PC-3 (cell line): ENCODE results near the gene SLC26A1. TPM values are rescaled to one million over a fixed set of nuclear protein-coding genes. Genes with fewer than 3 reads are reported as not detected.

Source experiments
- ATAC-seq: fragments of 200-7000 bp; cut with Tn5 transposase; 2 replicates; pipeline ENCODE4 v1.9.1; 2020; ENCODE audit warnings: mild to moderate bottlenecking, moderate library complexity
- BruUV-seq: library from RNA; stranded (reverse); fragments of 400-500 nt; replicated peaks from 2 replicates; lab custom pipeline; 2021; lab: Mats Ljungman, UMichigan
- CTCF ChIA-PET: fragments of 300-600 bp; sonication (Branson Sonifier 250); formaldehyde crosslinking; loops from one replicate; lab custom pipeline; 2022; ENCODE audit warnings: antibody characterized with exemption; lab: Charles Lee
- POLR2A ChIA-PET: fragments of 300-600 bp; sonication (Branson Sonifier 250); formaldehyde crosslinking; loops from one replicate; lab custom pipeline; 2022; ENCODE audit warnings: antibody characterized with exemption; ENCODE audit not compliant: unreplicated experiment; lab: Charles Lee
- DNase-seq: peaks from one replicate; pipeline ENCODE4 v3.0.0-alpha.2; 2015
- H2AFZ ChIP-seq: fragments of 300-600 bp; sonication (generic); 2 replicates; pipeline ENCODE4 v1.6.0; 2016; ENCODE audit warnings: antibody characterized with exemption, low read length
- H3F3A ChIP-seq: fragments of 300-600 bp; sonication (generic); one replicate; pipeline ENCODE4 v1.6.0; 2017; ENCODE audit warnings: antibody characterized with exemption, low read length, control low read depth, mild to moderate bottlenecking; ENCODE audit not compliant: unreplicated experiment
- H3K27ac ChIP-seq: fragments of 300-600 bp; sonication (generic); 2 replicates; pipeline ENCODE4 v1.5.1; 2016; ENCODE audit warnings: mild to moderate bottlenecking, low read length
- H3K27me3 ChIP-seq: fragments of 300-600 bp; sonication (generic); 2 replicates; pipeline ENCODE4 v1.6.1; 2016; ENCODE audit warnings: low read length, mixed read lengths
- H3K36me3 ChIP-seq: fragments of 300-600 bp; sonication (generic); 2 replicates; pipeline ENCODE4 v1.6.1; 2016; ENCODE audit warnings: low read depth, mixed run types, low read length, mixed read lengths
- H3K4me1 ChIP-seq: fragments of 300-600 bp; sonication (generic); 2 replicates; pipeline ENCODE4 v1.5.1; 2016; ENCODE audit warnings: low read length; ENCODE audit not compliant: insufficient read depth
- H3K4me2 ChIP-seq: fragments of 300-600 bp; sonication (generic); 2 replicates; pipeline ENCODE4 v1.6.0; 2016; ENCODE audit warnings: low read length
- H3K4me3 ChIP-seq: fragments of 300-600 bp; sonication (generic); 2 replicates; pipeline ENCODE4 v1.5.1; 2016; ENCODE audit warnings: mild to moderate bottlenecking, low read length, mixed read lengths
- H3K79me2 ChIP-seq: fragments of 300-600 bp; sonication (generic); 2 replicates; pipeline ENCODE4 v1.6.1; 2017; ENCODE audit warnings: low read length, mixed read lengths
- H3K9ac ChIP-seq: fragments of 300-600 bp; sonication (generic); 2 replicates; pipeline ENCODE4 v1.6.0; 2016; ENCODE audit warnings: mild to moderate bottlenecking, low read length
- H3K9me2 ChIP-seq: fragments of 300-600 bp; sonication (generic); replicated peaks from 2 replicates; pipeline ENCODE4 v1.6.1; 2016; ENCODE audit warnings: mixed run types, low read length, mixed read lengths
- H3K9me3 ChIP-seq: fragments of 300-600 bp; sonication (generic); 2 replicates; pipeline ENCODE4 v1.6.1; 2016; ENCODE audit warnings: low read length, mixed read lengths
- H4K20me1 ChIP-seq: fragments of 300-600 bp; sonication (generic); 2 replicates; pipeline ENCODE4 v1.6.1; 2016; ENCODE audit warnings: low read length, mixed read lengths
- CTCF ChIP-seq: fragments of 300-600 bp; sonication (generic); conservative IDR thresholded peaks from 2 replicates; pipeline ENCODE4 v1.5.1; 2017; ENCODE audit warnings: antibody characterized with exemption, low read depth, mild to moderate bottlenecking, low read length
- EZH2 ChIP-seq: fragments of 300-600 bp; sonication (generic); IDR thresholded peaks from one replicate; pipeline ENCODE4 v1.6.1; 2017; ENCODE audit warnings: antibody characterized with exemption, mild to moderate bottlenecking, low read length; ENCODE audit not compliant: unreplicated experiment
- EZH2phosphoT487 ChIP-seq: fragments of 300-600 bp; sonication (generic); IDR thresholded peaks from 2 replicates; pipeline ENCODE4 v1.6.1; 2018; ENCODE audit warnings: mild to moderate bottlenecking, antibody characterized with exemption, low read length, borderline replicate concordance
- intact Hi-C: fragments of 100-400 bp; cut with micrococcal nuclease; formaldehyde crosslinking; loops from 2 replicates; pipeline ENCODE4 v1.9.0; 2023
- total RNA-seq: library from RNA; depleted of rRNA; stranded (reverse); fragments of >200 nt; gene quantifications from 2 replicates; pipeline ENCODE4 v1.2.3, GENCODE V29; 2014

Gene SLC26A1
- total RNA-seq, 1 experiment from 2014 or later = not detected

DNA sequence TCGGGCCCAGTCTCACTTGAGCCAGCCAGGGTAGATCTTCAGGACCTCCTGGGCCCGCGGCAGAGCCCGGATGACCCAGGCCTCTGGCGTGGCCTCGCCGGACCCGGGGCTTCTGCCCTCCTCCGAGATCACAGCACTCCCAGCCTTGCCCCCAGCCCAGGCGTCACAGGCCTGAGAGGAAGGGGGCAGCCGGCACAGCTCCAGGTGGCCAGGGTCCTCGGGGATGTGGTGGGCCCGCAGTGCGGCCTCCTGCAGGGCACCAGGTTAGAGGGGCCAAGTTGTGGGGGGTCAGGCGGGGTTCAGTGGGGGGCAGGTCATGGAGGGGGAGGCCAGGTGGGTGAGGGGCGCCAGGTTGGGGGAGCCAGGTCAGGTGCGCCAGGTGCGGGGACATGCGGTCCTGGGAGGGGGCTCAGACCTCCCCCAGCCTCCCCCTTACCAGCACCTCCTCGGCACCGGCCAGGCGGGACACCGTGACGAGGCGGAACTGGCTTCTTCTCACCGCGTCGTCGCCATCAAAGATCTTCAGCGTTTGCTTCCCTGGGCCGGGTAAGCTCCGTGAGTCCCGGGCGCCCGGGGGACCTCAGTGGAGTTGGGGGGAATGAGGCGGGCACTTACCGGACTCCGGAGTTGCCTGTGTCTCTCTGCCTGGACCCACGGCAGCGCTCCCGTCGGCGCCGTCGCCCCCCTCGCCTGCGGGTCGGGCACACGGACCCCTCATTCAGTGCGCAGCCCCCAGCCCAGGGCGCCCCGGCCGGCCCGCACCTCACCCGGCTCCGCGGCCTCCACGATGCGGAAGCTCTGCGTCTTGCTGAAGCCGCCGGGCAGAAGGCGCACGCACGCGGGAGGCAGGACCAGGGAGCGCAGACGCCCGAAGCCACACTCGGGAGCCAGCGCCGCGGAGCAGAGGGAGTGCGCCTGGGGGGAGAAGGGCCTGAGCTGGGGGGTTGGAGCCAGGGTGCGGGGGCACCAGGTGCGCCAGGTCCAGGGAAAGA, 25.8 kb downstream of the SLC26A1 start:
- no peak overlapping the region for H3K4me2 ChIP-seq
- intact Hi-C loops = no loop called here
- no peaks in the 10 kb centered on the region for H3K36me3 ChIP-seq
- no TSS peak for BruUV-seq
- H3K79me2 ChIP-seq = peaks cover 7% of the 10 kb centered on the region; the same call in 1 of the 2 replicates
- no peaks in the 10 kb centered on the region for H3K27me3 ChIP-seq
- no peaks in the 10 kb centered on the region for H3F3A ChIP-seq
- H4K20me1 ChIP-seq = no peaks in the 10 kb centered on the region; the same call in 1 of the 2 replicates
- ChIA-PET CTCF (no interaction called here), POLR2A (no interaction called here)
- H3K27ac ChIP-seq = no peak overlapping the region
- no peaks in the 10 kb centered on the region for H3K9me2 ChIP-seq
- no peak overlapping the region for H3K4me3 ChIP-seq
- peaks cover 17% of the 10 kb centered on the region for H3K4me1 ChIP-seq
- no peak overlapping the region for H2AFZ ChIP-seq
- ATAC-seq = no peak
- no peak overlapping the region for H3K9ac ChIP-seq
- no peak for DNase-seq
- no peaks in the 10 kb centered on the region for H3K9me3 ChIP-seq
- TF ChIP-seq EZH2phosphoT487 = no peak
- no peak for TF ChIP-seq CTCF
- no peak for TF ChIP-seq EZH2

DNA sequence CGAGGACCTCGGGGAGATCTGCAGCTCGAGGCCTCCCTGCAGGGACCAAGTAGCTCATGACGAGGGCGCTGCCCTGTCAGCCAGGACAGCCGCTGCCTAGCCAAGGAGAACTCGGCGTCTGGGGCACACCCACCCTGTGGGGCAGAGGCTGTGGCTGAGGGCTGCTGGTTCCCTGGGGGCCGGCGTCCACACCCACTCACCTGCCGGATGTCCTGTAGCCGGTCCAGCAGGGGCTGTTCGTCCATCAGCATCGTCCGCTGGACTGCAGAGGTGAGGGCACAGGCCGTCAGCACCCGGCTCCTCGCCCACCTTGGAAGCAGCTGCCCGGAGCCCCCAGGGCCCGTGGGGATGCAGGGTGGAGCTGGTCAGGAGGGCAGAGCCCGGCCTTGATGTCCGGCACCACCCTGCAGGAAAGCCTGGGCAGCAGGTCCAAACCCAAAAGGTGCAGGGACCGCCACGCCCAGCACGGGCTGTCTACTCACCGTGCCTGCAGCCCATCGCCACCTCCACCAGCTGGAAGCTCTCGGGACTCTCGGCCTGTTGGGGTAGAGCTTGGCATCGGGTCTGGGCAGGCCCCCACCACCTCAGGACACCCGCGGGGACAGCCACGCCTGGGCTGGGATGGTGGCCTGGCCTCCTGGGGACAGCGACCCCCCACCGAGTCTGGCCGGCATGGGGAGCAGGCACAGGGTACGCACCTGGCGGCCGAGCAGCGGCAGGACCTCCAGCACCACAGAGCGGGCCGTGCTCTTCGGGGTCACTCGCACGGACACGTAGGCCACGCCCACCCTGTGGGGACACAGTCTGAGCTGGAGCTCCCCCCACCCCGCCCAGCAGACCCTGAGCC, 26.7 kb downstream of the SLC26A1 start:
- intact Hi-C loops = no loop called here
- Histone ChIP-seq H4K20me1 (no peaks in the 10 kb centered on the region; the same call in 1 of the 2 replicates), H3K27ac (no peak overlapping the region), H3K4me3 (no peak overlapping the region), H3K9me2 (no peaks in the 10 kb centered on the region), H3K9me3 (no peaks in the 10 kb centered on the region), H3F3A (no peaks in the 10 kb centered on the region), H3K27me3 (no peaks in the 10 kb centered on the region), H3K4me1 (peaks cover 8% of the 10 kb centered on the region), H2AFZ (no peak overlapping the region), H3K36me3 (no peaks in the 10 kb centered on the region), H3K4me2 (no peak overlapping the region), H3K79me2 (no peaks in the 10 kb centered on the region), H3K9ac (no peak overlapping the region)
- no TSS peak for BruUV-seq
- POLR2A ChIA-PET = no interaction called here
- DNase-seq (no peak), ATAC-seq (no peak)
- TF ChIP-seq CTCF (no peak), EZH2 (no peak)
- CTCF ChIA-PET = no interaction called here
